GM18861 (cell line): Measurements from ENCODE around the gene HIGD1C.
"Not testable (repeated sequence)": the region's sequence is repeated elsewhere in the genome, so short reads cannot be mapped to it uniquely, and the experiment has no call there.

Experiments used
- ATAC-seq: cut with Tn5 transposase; IDR thresholded peaks from one replicate; pipeline ENCODE4 v1.9.1; 2021; ENCODE audit not compliant: unreplicated experiment

The HIGD1C gene

GRCh38 chr12:50933459-50934124 lies 18.8 kb upstream of the HIGD1C start:
- ATAC-seq = no peak

- no peak for ATAC-seq
Observed at GRCh38 chr12:50934371-50934851, 17.9 kb upstream of the HIGD1C start.

- no peak for ATAC-seq
Observed at GRCh38 chr12:50934981-50935807, 17.1 kb upstream of the HIGD1C start.

GRCh38 chr12:50936821-50937530 lies 15.4 kb upstream of the HIGD1C start:
- no peak for ATAC-seq

GRCh38 chr12:50937653-50938052 lies 14.7 kb upstream of the HIGD1C start:
- no peak for ATAC-seq

- no peak for ATAC-seq
Observed at GRCh38 chr12:50947933-50948626, 4.3 kb upstream of the HIGD1C start.

GRCh38 chr12:50948798-50949197 lies 3.5 kb upstream of the HIGD1C start:
- ATAC-seq = no peak

GRCh38 chr12:50949801-50950302 lies 2.5 kb upstream of the HIGD1C start:
- ATAC-seq = no peak

- no peak for ATAC-seq
Observed at GRCh38 chr12:50951112-50951511, 1.2 kb upstream of the HIGD1C start.

- no peak for ATAC-seq
Observed at GRCh38 chr12:50953047-50953446, 703 bp downstream of the HIGD1C start.

- not testable (repeated sequence) for ATAC-seq
Observed at GRCh38 chr12:50954789-50955188, 2.4 kb downstream of the HIGD1C start.

- ATAC-seq = no peak
Observed at GRCh38 chr12:50955288-50955687, 2.9 kb downstream of the HIGD1C start.

GRCh38 chr12:50955697-50956096 lies 3.4 kb downstream of the HIGD1C start:
- no peak for ATAC-seq

- no peak for ATAC-seq
Observed at GRCh38 chr12:50960130-50960529, 7.8 kb downstream of the HIGD1C start.

- no peak for ATAC-seq
Observed at GRCh38 chr12:50961708-50962107, 9.4 kb downstream of the HIGD1C start.

- ATAC-seq = no peak
Observed at GRCh38 chr12:50964432-50964831, 12.1 kb downstream of the HIGD1C start.

- ATAC-seq = no peak
Observed at GRCh38 chr12:50971946-50972345, 19.6 kb downstream of the HIGD1C start.

- ATAC-seq = no peak
Observed at GRCh38 chr12:50979369-50980052, 27.2 kb downstream of the HIGD1C start.

GRCh38 chr12:50980545-50980944 lies 28.2 kb downstream of the HIGD1C start:
- ATAC-seq = no peak
